CD14-positive monocyte (primary cell): Measurements from ENCODE around the gene SALL2. TPM values are rescaled to one million over a fixed set of nuclear protein-coding genes. Genes with fewer than 3 reads are reported as not detected.

ENCODE experiments used
- DNase-seq, 3 donors: peaks; one replicate each; pipeline ENCODE4 v3.0.0-alpha.2; 2011 to 2022
- H2AFZ ChIP-seq: 2 replicates; pipeline ENCODE4 v1.6.0; 2012; ENCODE audit warnings: mild to moderate bottlenecking, low read depth, low read length, inconsistent platforms; ENCODE audit not compliant: insufficient read depth, poor library complexity, severe bottlenecking
- H3K27ac ChIP-seq, 2 donors: 1 replicate in 1 of 2; 2 replicates in 1 of 2; pipeline ENCODE4 v1.5.1; 2012 to 2013; ENCODE audit warnings: low read length in 2 of 2, control low read depth in 1 of 2, inconsistent platforms in 1 of 2, low read depth in 1 of 2, mild to moderate bottlenecking in 1 of 2
- H3K27me3 ChIP-seq, 2 donors: one replicate each; pipeline versions ENCODE4 v1.6.0 to v1.6.1; 2011 to 2013; ENCODE audit warnings: low read length in 2 of 2; ENCODE audit not compliant: control insufficient read depth in 2 of 2, insufficient read depth in 2 of 2
- H3K36me3 ChIP-seq, 2 donors: replicated peaks in 1 of 2; 1 replicate in 1 of 2; 2 replicates in 1 of 2; pipeline versions ENCODE4 v1.5.1 to v1.6.1; 2012 to 2013; ENCODE audit warnings: low read length in 2 of 2, control low read depth in 1 of 2, inconsistent platforms in 1 of 2, mild to moderate bottlenecking in 1 of 2; ENCODE audit not compliant: insufficient read depth in 2 of 2, control insufficient read depth in 1 of 2
- H3K4me1 ChIP-seq, 2 donors: 1 replicate in 1 of 2; 2 replicates in 1 of 2; pipeline versions ENCODE4 v1.5.1 to v1.6.1; 2012 to 2013; ENCODE audit warnings: low read length in 2 of 2, control low read depth in 1 of 2, inconsistent platforms in 1 of 2, mild to moderate bottlenecking in 1 of 2, moderate library complexity in 1 of 2; ENCODE audit not compliant: insufficient read depth in 2 of 2, control insufficient read depth in 1 of 2
- H3K4me2 ChIP-seq: replicated peaks from 2 replicates; pipeline ENCODE3; 2012; ENCODE audit warnings: low read length, moderate library complexity, mild to moderate bottlenecking; ENCODE audit not compliant: poor library complexity, severe bottlenecking; ENCODE audit errors: extremely low read depth
- H3K4me3 ChIP-seq, 3 experiments: fragments of 200-600 bp in 1 of 3; sonication (generic) in 1 of 3; replicated peaks in 1 of 3; 1 replicate in 2 of 3; 2 replicates in 1 of 3; pipeline ENCODE4 v1.5.1; 2011 to 2013; ENCODE audit warnings: low read length in 3 of 3, mild to moderate bottlenecking in 3 of 3, control low read depth in 2 of 3, low read depth in 2 of 3, inconsistent platforms in 1 of 3, moderate library complexity in 1 of 3
- H3K79me2 ChIP-seq: 2 replicates; pipeline ENCODE4 v1.6.0; 2012; ENCODE audit warnings: mild to moderate bottlenecking, control low read depth, inconsistent platforms, low read length, moderate library complexity; ENCODE audit not compliant: insufficient read depth
- H3K9ac ChIP-seq: 2 replicates; pipeline ENCODE4 v1.6.0; 2017; ENCODE audit warnings: low read length, mild to moderate bottlenecking; ENCODE audit not compliant: insufficient read depth, poor library complexity, severe bottlenecking
- H3K9me3 ChIP-seq, 2 donors: replicated peaks in 1 of 2; 1 replicate in 1 of 2; 2 replicates in 1 of 2; pipeline versions ENCODE4 v1.5.1 to v1.6.1; 2012 to 2013; ENCODE audit warnings: low read length in 2 of 2, control low read depth in 1 of 2; ENCODE audit not compliant: control insufficient read depth in 1 of 2, insufficient read depth in 1 of 2
- H4K20me1 ChIP-seq: 2 replicates; pipeline ENCODE4 v1.6.0; 2012; ENCODE audit warnings: mild to moderate bottlenecking, low read length, control low read depth, moderate library complexity; ENCODE audit not compliant: insufficient read depth
- H3K27ac Mint-ChIP-seq, 7 donors: one replicate each; pipeline ENCODE4 v1.8.0; 2020; ENCODE audit warnings: mild to moderate bottlenecking in 7 of 7, mixed read lengths in 7 of 7, moderate library complexity in 6 of 7, inconsistent platforms in 2 of 7
- H3K27me3 Mint-ChIP-seq, 3 donors: one replicate each; pipeline ENCODE4 v1.8.0; 2021 to 2022; ENCODE audit warnings: low read depth in 3 of 3, mild to moderate bottlenecking in 3 of 3, mixed read lengths in 3 of 3, moderate library complexity in 3 of 3, inconsistent platforms in 1 of 3
- H3K36me3 Mint-ChIP-seq, 2 donors: one replicate each; pipeline ENCODE4 v1.8.0; 2020; ENCODE audit warnings: mixed read lengths in 2 of 2, inconsistent platforms in 1 of 2, mild to moderate bottlenecking in 1 of 2
- H3K4me1 Mint-ChIP-seq: one replicate; pipeline ENCODE4 v1.8.0; 2020; ENCODE audit warnings: mild to moderate bottlenecking, mixed read lengths
- H3K4me3 Mint-ChIP-seq, 2 donors: one replicate each; pipeline ENCODE4 v1.8.0; 2020; ENCODE audit warnings: mild to moderate bottlenecking in 2 of 2, mixed read lengths in 2 of 2, moderate library complexity in 1 of 2
- H3K9me3 Mint-ChIP-seq, 7 donors: one replicate each; pipeline ENCODE4 v1.8.0; 2020 to 2022; ENCODE audit warnings: mixed read lengths in 7 of 7, mild to moderate bottlenecking in 6 of 7, moderate library complexity in 6 of 7, inconsistent platforms in 2 of 7
- WGBS: methylation state at CpG from one replicate; pipeline ENCODE4 v1.1.5; 2013; ENCODE audit warnings: missing lambda C conversion rate; ENCODE audit not compliant: insufficient coverage; 5-methylcytosine and 5-hydroxymethylcytosine counted together
- intact Hi-C, 2 donors: fragments of 100-400 bp; cut with micrococcal nuclease; formaldehyde crosslinking; loops; one replicate each; pipeline versions ENCODE4 v1.15.0 to v1.15.1; 2023
- polyA plus RNA-seq, 3 donors: library from polyadenylated mRNA; depleted of rRNA in 1 of 3; unstranded in 2 of 3; stranded (reverse) in 1 of 3; fragments of 300-500 nt in 2 of 3; fragments of >200 nt in 1 of 3; fragmentation: Illumina TruSeq in 2 of 3; gene quantifications; 1 replicate in 2 of 3; 2 replicates in 1 of 3; pipeline ENCODE4 v1.2.3, GENCODE V29; 2012 to 2021
- TF ChIP-seq, protein P1 (sequence below): fragments of 200-600 bp; IDR thresholded peaks from one replicate; pipeline ENCODE4 v1.8.0; 2022; ENCODE audit warnings: antibody characterized with exemption, mild to moderate bottlenecking

SALL2 gene
- polyA plus RNA-seq, 3 donors, result not detected

DNA sequence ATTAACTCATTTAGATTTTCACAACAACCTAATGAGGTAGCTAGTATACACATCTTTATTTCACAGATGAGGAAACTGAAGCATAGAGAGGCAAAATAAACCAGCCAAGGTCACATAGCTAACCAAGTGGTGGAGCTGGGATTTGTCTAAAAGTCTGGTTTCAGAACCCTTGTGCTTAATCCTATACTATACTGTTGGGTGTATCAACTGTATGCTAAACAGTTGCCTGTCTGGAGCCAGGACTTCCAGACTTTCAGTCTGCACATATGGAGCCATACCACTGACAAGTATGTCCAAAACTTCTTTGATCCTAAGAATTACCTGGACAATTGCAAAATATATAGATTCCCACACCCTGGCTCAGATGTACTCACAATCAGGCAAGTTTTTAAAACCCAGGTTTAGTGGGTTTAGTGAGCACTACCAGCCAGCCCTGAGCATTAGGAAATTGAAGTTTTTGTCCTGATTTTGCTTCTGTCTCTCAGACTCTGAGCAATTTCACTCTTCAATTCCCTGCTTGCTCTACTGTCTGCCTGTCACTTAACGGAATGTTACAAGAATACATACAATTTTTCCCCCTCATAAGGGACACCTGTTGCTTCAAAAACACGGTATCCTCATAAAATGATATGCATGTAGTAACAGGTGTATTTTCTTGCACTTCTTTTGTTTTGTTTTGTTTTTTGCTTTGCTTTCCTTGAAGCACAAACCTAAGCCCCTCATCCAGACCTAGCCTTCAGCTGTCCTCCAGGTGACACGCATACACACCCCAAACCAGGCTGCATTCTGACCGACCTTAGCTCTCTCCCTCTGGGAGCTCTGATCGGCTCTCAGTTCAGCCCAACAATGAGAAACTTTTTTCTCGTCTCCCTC lies 9.6 kb upstream of the SALL2 start:
- H4K20me1 ChIP-seq, result no peaks in the 10 kb centered on the region
- DNase-seq, result no peak
- H3K4me1 Mint-ChIP-seq, result peaks cover 14% of the 10 kb centered on the region
- H3K27ac Mint-ChIP-seq, result no peak overlapping the region
- H3K9ac ChIP-seq, result no peak overlapping the region
- no peak overlapping the region for H3K4me3 ChIP-seq
- H3K79me2 ChIP-seq, result no peaks in the 10 kb centered on the region
- peak overlapping the region in 1 of 2 donors; percentile 65 for H3K4me3 Mint-ChIP-seq
- no peaks in the 10 kb centered on the region for H3K36me3 Mint-ChIP-seq
- no peak overlapping the region for H3K27ac ChIP-seq
- H3K36me3 ChIP-seq, result no peaks in the 10 kb centered on the region
- intact Hi-C loops, result no loop called here
- H3K27me3 Mint-ChIP-seq, result peaks cover 40 to 63% (median 45%) of the 10 kb centered on the region in 3 donors
- H3K4me2 ChIP-seq, result no peak overlapping the region
- TF ChIP-seq, protein P1, sequence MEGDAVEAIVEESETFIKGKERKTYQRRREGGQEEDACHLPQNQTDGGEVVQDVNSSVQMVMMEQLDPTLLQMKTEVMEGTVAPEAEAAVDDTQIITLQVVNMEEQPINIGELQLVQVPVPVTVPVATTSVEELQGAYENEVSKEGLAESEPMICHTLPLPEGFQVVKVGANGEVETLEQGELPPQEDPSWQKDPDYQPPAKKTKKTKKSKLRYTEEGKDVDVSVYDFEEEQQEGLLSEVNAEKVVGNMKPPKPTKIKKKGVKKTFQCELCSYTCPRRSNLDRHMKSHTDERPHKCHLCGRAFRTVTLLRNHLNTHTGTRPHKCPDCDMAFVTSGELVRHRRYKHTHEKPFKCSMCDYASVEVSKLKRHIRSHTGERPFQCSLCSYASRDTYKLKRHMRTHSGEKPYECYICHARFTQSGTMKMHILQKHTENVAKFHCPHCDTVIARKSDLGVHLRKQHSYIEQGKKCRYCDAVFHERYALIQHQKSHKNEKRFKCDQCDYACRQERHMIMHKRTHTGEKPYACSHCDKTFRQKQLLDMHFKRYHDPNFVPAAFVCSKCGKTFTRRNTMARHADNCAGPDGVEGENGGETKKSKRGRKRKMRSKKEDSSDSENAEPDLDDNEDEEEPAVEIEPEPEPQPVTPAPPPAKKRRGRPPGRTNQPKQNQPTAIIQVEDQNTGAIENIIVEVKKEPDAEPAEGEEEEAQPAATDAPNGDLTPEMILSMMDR, result no peak
- no peak overlapping the region for H2AFZ ChIP-seq
- peaks cover 0 to 7% (median 0%) of the 10 kb centered on the region in 7 donors for H3K9me3 Mint-ChIP-seq
- H3K27me3 ChIP-seq, result peaks cover 63 to 64% of the 10 kb centered on the region in 2 donors
- 83% methylated on average over 2 of the region's 6 CpGs for WGBS
- no peaks in the 10 kb centered on the region for H3K4me1 ChIP-seq
- peaks cover 0 to 18% of the 10 kb centered on the region in 2 donors for H3K9me3 ChIP-seq

DNA sequence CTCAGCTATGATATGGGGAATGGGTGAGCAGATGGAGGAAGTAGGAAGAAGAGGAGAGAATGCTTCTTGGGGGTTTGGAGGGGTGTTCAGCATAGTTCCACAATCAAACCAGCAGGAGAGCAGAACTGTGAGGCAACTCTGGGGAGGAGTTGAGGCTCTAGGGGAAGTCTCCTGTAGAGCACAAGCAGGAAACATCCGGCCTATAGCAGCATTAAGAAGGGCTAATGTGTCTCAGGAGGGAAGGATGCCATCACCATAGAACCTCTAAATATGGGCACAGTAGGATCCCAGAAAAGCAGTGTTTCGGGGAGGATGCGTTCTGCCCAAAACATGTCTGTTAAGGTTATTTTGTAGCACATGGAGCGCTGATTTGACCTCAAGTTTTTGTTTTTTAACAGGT lies 8.4 kb upstream of the SALL2 start:
- H3K27me3 Mint-ChIP-seq, result peaks cover 41 to 68% (median 45%) of the 10 kb centered on the region in 3 donors
- no peak overlapping the region for H2AFZ ChIP-seq
- no peaks in the 10 kb centered on the region for H3K79me2 ChIP-seq
- 80% methylated on average over 2 of the region's 4 CpGs for WGBS
- H3K4me1 Mint-ChIP-seq, result peaks cover 14% of the 10 kb centered on the region
- H3K9ac ChIP-seq, result no peak overlapping the region
- H4K20me1 ChIP-seq, result no peaks in the 10 kb centered on the region
- H3K9me3 ChIP-seq, result peaks cover 0 to 18% of the 10 kb centered on the region in 2 donors
- peaks cover 60 to 61% of the 10 kb centered on the region in 2 donors for H3K27me3 ChIP-seq
- intact Hi-C loops, result no loop called here
- H3K4me3 Mint-ChIP-seq, result peak overlapping the region in 1 of 2 donors; percentile 53
- no peaks in the 10 kb centered on the region for H3K36me3 Mint-ChIP-seq
- no peak overlapping the region for H3K4me3 ChIP-seq
- no peak overlapping the region for H3K4me2 ChIP-seq
- H3K36me3 ChIP-seq, result no peaks in the 10 kb centered on the region
- no peak overlapping the region for H3K27ac ChIP-seq
- no peak for DNase-seq
- TF ChIP-seq, protein P1, result no peak
- no peak overlapping the region for H3K27ac Mint-ChIP-seq
- peaks cover 0 to 7% (median 0%) of the 10 kb centered on the region in 7 donors for H3K9me3 Mint-ChIP-seq
- no peaks in the 10 kb centered on the region for H3K4me1 ChIP-seq
